Fibroblast of villous mesenchyme (primary cell): ENCODE measurements around the gene PIEZO2. TPM values are rescaled to one million over a fixed set of nuclear protein-coding genes. Genes with fewer than 3 reads are reported as not detected.

Experiments
- DNase-seq: peaks from one replicate; pipeline ENCODE4 v3.0.0-alpha.2; 2010; ENCODE audit warnings: low read depth
- H3K4me3 ChIP-seq: 2 replicates; pipeline ENCODE4 v1.5.1; 2011; ENCODE audit warnings: low read depth, mild to moderate bottlenecking, low read length
- total RNA-seq: library from RNA; depleted of rRNA; stranded (reverse); fragments of >200 nt; gene quantifications from 2 replicates; pipeline ENCODE4 v1.2.3, GENCODE V29; 2012
- TF ChIP-seq, protein P1 (sequence below): IDR thresholded peaks from 2 replicates; pipeline ENCODE4 v1.5.1; 2012; ENCODE audit warnings: low read depth, mild to moderate bottlenecking, low read length; ENCODE audit not compliant: insufficient read depth

Gene PIEZO2
- total RNA-seq, 1 donor, result 1.7 TPM

DNA sequence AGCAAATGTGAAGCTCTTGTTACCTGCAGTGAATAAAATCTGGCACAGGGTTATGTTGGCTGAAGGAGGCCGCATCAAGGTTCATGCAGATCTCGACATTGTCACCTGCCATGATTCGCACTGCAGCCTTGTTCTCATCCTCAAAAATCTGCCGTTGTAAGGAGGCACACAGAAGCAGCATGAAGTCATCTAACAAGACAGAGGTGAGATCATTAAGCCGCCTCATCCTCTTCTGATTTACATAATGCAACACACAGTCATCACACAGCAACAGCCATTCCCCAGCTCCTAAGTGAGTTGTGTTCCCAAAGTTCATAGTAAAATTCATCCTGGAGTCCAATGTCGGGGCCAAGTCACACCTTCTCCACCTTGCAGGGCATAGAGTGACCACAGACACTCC, 391.4 kb downstream of the PIEZO2 start:
- TF ChIP-seq, protein P1, sequence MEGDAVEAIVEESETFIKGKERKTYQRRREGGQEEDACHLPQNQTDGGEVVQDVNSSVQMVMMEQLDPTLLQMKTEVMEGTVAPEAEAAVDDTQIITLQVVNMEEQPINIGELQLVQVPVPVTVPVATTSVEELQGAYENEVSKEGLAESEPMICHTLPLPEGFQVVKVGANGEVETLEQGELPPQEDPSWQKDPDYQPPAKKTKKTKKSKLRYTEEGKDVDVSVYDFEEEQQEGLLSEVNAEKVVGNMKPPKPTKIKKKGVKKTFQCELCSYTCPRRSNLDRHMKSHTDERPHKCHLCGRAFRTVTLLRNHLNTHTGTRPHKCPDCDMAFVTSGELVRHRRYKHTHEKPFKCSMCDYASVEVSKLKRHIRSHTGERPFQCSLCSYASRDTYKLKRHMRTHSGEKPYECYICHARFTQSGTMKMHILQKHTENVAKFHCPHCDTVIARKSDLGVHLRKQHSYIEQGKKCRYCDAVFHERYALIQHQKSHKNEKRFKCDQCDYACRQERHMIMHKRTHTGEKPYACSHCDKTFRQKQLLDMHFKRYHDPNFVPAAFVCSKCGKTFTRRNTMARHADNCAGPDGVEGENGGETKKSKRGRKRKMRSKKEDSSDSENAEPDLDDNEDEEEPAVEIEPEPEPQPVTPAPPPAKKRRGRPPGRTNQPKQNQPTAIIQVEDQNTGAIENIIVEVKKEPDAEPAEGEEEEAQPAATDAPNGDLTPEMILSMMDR, result no peak
- no peak overlapping the region for H3K4me3 ChIP-seq
- no peak for DNase-seq

DNA sequence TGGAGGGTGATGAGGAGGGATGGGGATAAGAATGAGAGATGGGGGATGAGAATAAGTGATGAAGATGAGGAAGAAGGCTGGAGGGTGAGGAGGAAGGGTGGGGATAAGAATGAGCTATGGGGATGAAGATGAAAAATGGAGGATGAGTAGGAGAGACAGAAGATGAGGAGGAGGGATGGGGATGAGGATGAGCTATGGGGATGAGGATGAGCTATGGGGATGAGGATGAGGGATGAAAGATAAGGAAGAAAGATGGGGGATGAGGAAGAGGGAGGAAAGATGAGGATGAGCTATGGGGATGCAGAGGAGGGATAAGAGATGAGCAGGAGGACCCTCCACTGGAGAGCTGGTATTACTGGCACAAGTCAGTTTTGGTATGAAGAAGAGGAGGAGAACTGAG, 392.0 kb downstream of the PIEZO2 start:
- DNase-seq, result no peak
- H3K4me3 ChIP-seq, result no peak overlapping the region
- TF ChIP-seq, protein P1, result no peak

DNA sequence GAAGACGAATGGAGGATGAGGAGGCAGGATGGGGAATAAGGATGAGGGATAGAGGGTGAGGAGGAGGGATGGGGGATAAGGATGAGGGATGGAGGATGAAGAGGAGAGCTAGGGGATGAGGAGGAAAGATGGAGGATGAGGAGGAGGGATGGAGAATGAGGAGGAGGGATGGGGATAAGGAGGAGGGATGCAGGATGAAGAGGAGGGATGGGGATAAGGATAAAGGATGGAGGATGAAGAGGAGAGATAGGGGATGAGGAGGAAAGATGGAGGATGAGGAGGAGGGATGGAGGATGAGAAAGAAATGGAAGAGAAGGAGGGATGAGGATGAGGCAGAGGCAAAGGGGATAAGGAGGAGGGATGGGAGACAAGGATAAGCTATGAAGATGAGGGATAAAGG, 393.5 kb downstream of the PIEZO2 start:
- TF ChIP-seq, protein P1, result no peak
- no peak overlapping the region for H3K4me3 ChIP-seq
- DNase-seq, result no peak

DNA sequence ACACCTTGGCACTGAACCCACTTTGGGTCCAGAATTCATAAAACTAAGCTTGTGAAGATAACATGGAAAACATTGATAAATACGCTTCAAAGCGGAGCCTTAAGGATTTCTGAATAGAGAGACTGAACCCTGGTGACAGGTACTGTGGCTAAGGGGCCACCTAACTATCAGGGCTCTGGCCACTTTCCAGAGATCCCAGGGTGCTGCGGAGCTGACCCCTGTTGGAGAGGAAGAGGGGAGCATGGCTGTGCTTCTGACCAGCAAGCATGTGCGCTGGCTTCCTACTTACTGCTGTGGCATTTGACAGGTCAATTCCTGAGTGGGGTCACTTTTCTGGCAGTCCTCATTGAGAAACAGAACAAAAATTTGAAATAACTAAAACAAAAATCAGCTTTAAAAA, 395.2 kb downstream of the PIEZO2 start:
- H3K4me3 ChIP-seq, result no peak overlapping the region
- no peak for DNase-seq
- TF ChIP-seq, protein P1, result no peak

DNA sequence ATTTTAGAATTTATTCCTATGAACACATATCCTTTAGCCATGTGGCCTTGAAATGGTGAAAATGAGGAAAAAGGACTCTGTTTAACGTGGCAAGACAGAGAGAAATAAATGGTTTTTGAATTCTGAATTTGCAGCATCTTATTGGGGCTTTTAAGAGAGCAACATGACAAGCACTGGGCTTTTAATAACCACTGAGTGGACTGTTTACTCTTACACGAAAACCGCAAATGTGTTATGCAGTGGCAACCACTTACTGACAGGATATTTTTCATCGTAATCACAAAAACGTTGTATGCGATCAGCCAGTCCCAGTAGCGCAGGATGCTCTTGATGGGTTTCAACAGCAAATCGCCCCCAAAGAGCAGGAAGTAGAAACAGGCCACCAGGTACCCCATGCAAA, 397.0 kb downstream of the PIEZO2 start:
- DNase-seq, result peak; percentile 26
- TF ChIP-seq, protein P1, result no peak

DNA sequence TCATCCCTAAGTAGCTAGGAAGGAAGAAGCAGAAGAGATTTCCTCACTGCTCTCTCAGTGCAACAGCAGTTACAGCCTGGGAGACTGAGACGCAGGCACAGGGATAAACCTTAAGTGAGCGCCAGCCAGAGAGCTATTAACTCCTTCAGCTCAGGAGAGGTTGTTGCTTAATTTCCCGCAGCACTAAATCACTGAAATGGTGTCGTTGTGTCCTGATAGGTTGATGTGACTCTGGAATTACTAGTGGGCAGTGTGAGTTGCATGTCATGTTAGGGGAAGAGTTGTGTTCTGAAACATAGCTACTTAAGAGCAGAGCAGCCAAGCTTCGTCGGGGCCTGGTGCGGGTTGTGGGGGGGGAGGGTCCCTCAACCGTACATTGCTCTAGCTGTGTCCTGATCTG, 397.7 kb downstream of the PIEZO2 start:
- DNase-seq, result no peak
- H3K4me3 ChIP-seq, result no peak overlapping the region
- TF ChIP-seq, protein P1, result no peak

More for the DNA sequence above, 397.0 kb downstream of the PIEZO2 start:
- H3K4me3 ChIP-seq, result no peak overlapping the region

DNA sequence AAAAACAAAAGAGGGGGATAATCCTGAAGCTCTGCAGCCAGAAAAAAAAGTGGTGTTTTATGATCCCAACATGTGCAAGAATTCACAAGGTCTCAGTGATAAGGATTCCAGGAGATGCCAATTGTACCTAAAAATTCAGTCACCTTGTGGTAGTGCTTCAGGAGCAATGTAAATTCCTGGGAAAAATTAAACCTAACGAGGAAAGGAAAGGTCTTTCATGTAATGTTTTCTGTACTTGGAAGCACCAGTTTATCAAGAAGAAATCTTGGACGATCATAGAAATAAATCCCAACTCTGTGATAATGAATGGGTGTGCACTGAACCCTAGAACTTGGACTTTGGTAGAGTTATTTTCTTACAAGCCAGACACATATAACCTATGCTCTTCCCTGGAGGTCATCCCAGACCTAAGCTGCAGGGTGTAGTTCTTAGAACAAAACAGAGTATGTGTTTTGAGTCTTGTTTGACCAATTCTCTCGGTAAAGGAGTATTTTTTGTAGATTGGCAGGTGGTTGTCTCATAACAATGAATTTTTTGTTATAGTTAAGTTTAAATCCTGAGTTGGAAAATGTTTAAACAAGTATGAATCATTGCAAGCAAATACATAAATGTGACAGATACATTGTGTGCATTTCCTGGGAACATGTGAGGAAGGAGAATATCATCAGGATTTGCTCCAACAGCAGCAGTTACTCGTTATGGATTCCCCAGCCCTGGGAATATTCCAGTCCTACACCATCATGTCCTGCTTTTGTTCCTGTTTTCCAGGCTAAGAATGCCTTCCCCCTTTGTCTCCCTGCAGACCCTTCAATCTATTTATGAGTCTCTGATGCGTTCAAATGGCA, 399.0 kb downstream of the PIEZO2 start:
- TF ChIP-seq, protein P1, result no peak
- no peak overlapping the region for H3K4me3 ChIP-seq
- DNase-seq, result no peak
